H9 (cell line): ENCODE measurements around the gene EPHA8. TPM values are rescaled to one million over a fixed set of nuclear protein-coding genes. Genes with fewer than 3 reads are reported as not detected.

Experiments used
- DNase-seq: peaks from one replicate; pipeline ENCODE4 v3.0.0-alpha.2; 2017
- H2AFZ ChIP-seq: one replicate; pipeline ENCODE4 v1.6.1; 2013; ENCODE audit warnings: mild to moderate bottlenecking, low read length, control low read depth, moderate library complexity
- H2AK5ac ChIP-seq: 2 replicates; pipeline ENCODE4 v1.6.1; 2013; ENCODE audit warnings: low read length, control low read depth, mixed read lengths; ENCODE audit not compliant: insufficient read length
- H2BK120ac ChIP-seq: one replicate; pipeline ENCODE4 v1.6.1; 2013; ENCODE audit warnings: low read depth, mild to moderate bottlenecking, low read length, control low read depth, inconsistent platforms; ENCODE audit not compliant: poor library complexity, severe bottlenecking
- H2BK12ac ChIP-seq: 2 replicates; pipeline ENCODE4 v1.6.1; 2013; ENCODE audit warnings: low read length, control low read depth, mixed read lengths, low read depth; ENCODE audit not compliant: insufficient read length
- H2BK15ac ChIP-seq: 2 replicates; pipeline ENCODE4 v1.6.1; 2013; ENCODE audit warnings: low read depth, low read length, control low read depth
- H2BK20ac ChIP-seq: one replicate; pipeline ENCODE4 v1.6.1; 2013; ENCODE audit warnings: low read depth, mild to moderate bottlenecking, low read length, control low read depth, inconsistent platforms; ENCODE audit not compliant: poor library complexity, severe bottlenecking
- H2BK5ac ChIP-seq: 2 replicates; pipeline ENCODE4 v1.6.1; 2013; ENCODE audit warnings: low read length, control low read depth, mixed read lengths; ENCODE audit not compliant: insufficient read length
- H3K14ac ChIP-seq: 2 replicates; pipeline ENCODE4 v1.6.1; 2013; ENCODE audit warnings: low read length, control low read depth; ENCODE audit not compliant: insufficient read depth
- H3K18ac ChIP-seq: 2 replicates; pipeline ENCODE4 v1.6.1; 2013; ENCODE audit warnings: low read depth, mild to moderate bottlenecking, mixed read lengths, low read length, control low read depth; ENCODE audit not compliant: insufficient read length
- H3K23ac ChIP-seq: 2 replicates; pipeline ENCODE4 v1.6.1; 2013; ENCODE audit warnings: low read length, control low read depth, mixed read lengths, low read depth; ENCODE audit not compliant: insufficient read length
- H3K23me2 ChIP-seq: 2 replicates; pipeline ENCODE4 v1.6.1; 2013; ENCODE audit warnings: low read depth, mild to moderate bottlenecking, mixed read lengths, low read length, control low read depth; ENCODE audit not compliant: insufficient read length, poor library complexity, severe bottlenecking
- H3K27ac ChIP-seq: 2 replicates; pipeline ENCODE4 v1.5.1; 2013; ENCODE audit warnings: low read length, control low read depth, mixed read lengths, low read depth; ENCODE audit not compliant: insufficient read length
- H3K27me3 ChIP-seq: 2 replicates; pipeline ENCODE4 v1.6.1; 2013; ENCODE audit warnings: low read length, control low read depth, inconsistent platforms; ENCODE audit not compliant: insufficient read depth
- H3K4ac ChIP-seq: 2 replicates; pipeline ENCODE4 v1.6.1; 2013; ENCODE audit warnings: low read depth, mild to moderate bottlenecking, control low read depth, inconsistent platforms, low read length, moderate library complexity
- H3K4me1 ChIP-seq: 2 replicates; pipeline ENCODE4 v1.6.1; 2013; ENCODE audit warnings: low read length, control low read depth, inconsistent platforms; ENCODE audit not compliant: insufficient read depth
- H3K4me2 ChIP-seq: 2 replicates; pipeline ENCODE4 v1.6.1; 2013; ENCODE audit warnings: low read length, control low read depth, mixed read lengths; ENCODE audit not compliant: insufficient read length, insufficient read depth
- H3K56ac ChIP-seq: 2 replicates; pipeline ENCODE4 v1.6.1; 2013; ENCODE audit warnings: low read depth, mild to moderate bottlenecking, mixed read lengths, low read length, control low read depth; ENCODE audit not compliant: insufficient read length
- H3K79me1 ChIP-seq: 2 replicates; pipeline ENCODE4 v1.6.1; 2013; ENCODE audit warnings: low read depth, mild to moderate bottlenecking, moderate library complexity, low read length, control low read depth, inconsistent platforms; ENCODE audit not compliant: insufficient read depth, poor library complexity, severe bottlenecking
- H3K79me2 ChIP-seq: 2 replicates; pipeline ENCODE4 v1.6.1; 2013; ENCODE audit warnings: low read length, control low read depth, inconsistent platforms; ENCODE audit not compliant: insufficient read depth
- H3K9ac ChIP-seq: 2 replicates; pipeline ENCODE4 v1.6.1; 2013; ENCODE audit warnings: low read length, control low read depth, mixed read lengths; ENCODE audit not compliant: insufficient read length; ENCODE audit errors: extremely low read depth
- H3K9me3 ChIP-seq: one replicate; pipeline ENCODE4 v1.6.1; 2013; ENCODE audit warnings: low read depth, low read length, inconsistent platforms; ENCODE audit not compliant: control insufficient read depth
- H3T11ph ChIP-seq: one replicate; pipeline ENCODE4 v1.6.1; 2013; ENCODE audit warnings: mild to moderate bottlenecking, low read length, control low read depth, inconsistent platforms
- H4K20me1 ChIP-seq: one replicate; pipeline ENCODE4 v1.6.1; 2013; ENCODE audit not compliant: control insufficient read depth, insufficient read length, insufficient read depth
- H4K5ac ChIP-seq: 2 replicates; pipeline ENCODE4 v1.6.1; 2013; ENCODE audit warnings: low read depth, mild to moderate bottlenecking, mixed read lengths, low read length, control low read depth; ENCODE audit not compliant: insufficient read length
- H4K8ac ChIP-seq: replicated peaks from 2 replicates; pipeline ENCODE4 v1.6.1; 2013; ENCODE audit warnings: low read length, control low read depth, mixed read lengths, low read depth; ENCODE audit not compliant: insufficient read length
- H4K91ac ChIP-seq: 2 replicates; pipeline ENCODE4 v1.6.1; 2013; ENCODE audit warnings: low read depth, mild to moderate bottlenecking, moderate library complexity, mixed read lengths, low read length, control low read depth; ENCODE audit not compliant: insufficient read length
- H3K27ac Mint-ChIP-seq, 3 experiments: 2 replicates in 2 of 3; 3 replicates in 1 of 3; pipeline ENCODE4 v1.8.0; 2020 to 2021; ENCODE audit warnings: mixed read lengths in 3 of 3, mild to moderate bottlenecking in 1 of 3, moderate library complexity in 1 of 3
- H3K27me3 Mint-ChIP-seq: 2 replicates; pipeline ENCODE4 v1.8.0; 2021; ENCODE audit warnings: low read depth, mild to moderate bottlenecking, moderate library complexity, mixed read lengths
- H3K36me3 Mint-ChIP-seq, 3 experiments: 2 replicates in 2 of 3; 3 replicates in 1 of 3; pipeline ENCODE4 v1.8.0; 2020 to 2021; ENCODE audit warnings: low read depth in 3 of 3, mixed read lengths in 3 of 3; ENCODE audit not compliant: insufficient read depth in 1 of 3
- H3K4me1 Mint-ChIP-seq, 2 experiments: 2 replicates each; pipeline ENCODE4 v1.8.0; 2020; ENCODE audit warnings: mixed read lengths in 2 of 2
- H3K4me3 Mint-ChIP-seq, 2 experiments: 2 replicates in 1 of 2; 3 replicates in 1 of 2; pipeline ENCODE4 v1.8.0; 2020 to 2021; ENCODE audit warnings: mild to moderate bottlenecking in 2 of 2, mixed read lengths in 2 of 2, moderate library complexity in 1 of 2
- H3K9me3 Mint-ChIP-seq, 2 experiments: 2 replicates in 1 of 2; 3 replicates in 1 of 2; pipeline ENCODE4 v1.8.0; 2020; ENCODE audit warnings: mild to moderate bottlenecking in 2 of 2, mixed read lengths in 2 of 2, moderate library complexity in 1 of 2
- WGBS: extraction: QIAGEN DNeasy Blood & Tissue Kit; methylation state at CpG from one replicate; pipeline ENCODE4 v1.1.7; 2013; ENCODE audit warnings: missing lambda C conversion rate, low lambda C conversion rate, mixed read lengths; ENCODE audit not compliant: insufficient read length; ENCODE audit errors: extremely low coverage; 5-methylcytosine and 5-hydroxymethylcytosine counted together
- total RNA-seq: library from RNA; stranded (reverse); gene quantifications from 2 replicates; pipeline ENCODE4 v1.2.1, GENCODE V29; 2021
- TF ChIP-seq, protein P1 (sequence below): fragments of 200-600 bp; sonication (generic); conservative IDR thresholded peaks from 3 replicates; pipeline ENCODE4 v1.8.0; 2021; ENCODE audit warnings: antibody characterized with exemption, mild to moderate bottlenecking

The EPHA8 gene
- total RNA-seq, 1 experiment from 2014 or later = 3.4 TPM

DNA sequence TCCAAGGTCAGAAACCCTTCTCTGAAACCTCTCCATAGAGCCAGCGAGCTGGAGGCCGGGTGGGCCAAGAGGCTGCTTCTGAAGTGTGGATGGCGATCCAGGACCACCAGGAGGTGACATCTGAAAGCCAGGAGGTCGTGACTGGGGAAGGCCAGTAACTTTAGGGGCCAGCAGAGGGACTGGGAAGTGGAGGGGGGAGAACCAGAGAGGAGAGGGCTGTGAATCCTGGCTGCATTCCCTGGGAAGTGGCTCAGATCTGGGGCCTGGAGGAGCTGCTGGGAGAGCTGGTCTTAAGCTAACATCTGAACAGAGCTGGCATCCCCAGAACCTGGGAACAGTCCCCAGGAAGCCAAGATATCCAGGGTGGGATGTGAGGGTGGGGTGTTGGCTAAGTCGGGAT is 11.3 kb upstream of the EPHA8 start:
- peaks cover 2% of the 10 kb centered on the region for H4K20me1 ChIP-seq
- no peaks in the 10 kb centered on the region for H3K79me2 ChIP-seq
- no peak overlapping the region for H3K4me2 ChIP-seq
- no peak overlapping the region for H3K23ac ChIP-seq
- Mint-ChIP-seq H3K4me1 (peaks cover 39 to 69% of the 10 kb centered on the region in 2 experiments), H3K27ac (no peak overlapping the region; a peak in 1 of 7 replicates), H3K9me3 (no peaks in the 10 kb centered on the region; a peak in 2 of 5 replicates), H3K36me3 (no peaks in the 10 kb centered on the region; a peak in 2 of 7 replicates), H3K27me3 (peaks cover 21% of the 10 kb centered on the region), H3K4me3 (no peak overlapping the region)
- no peak overlapping the region for H2AFZ ChIP-seq
- H4K91ac ChIP-seq = no peak overlapping the region
- no peak overlapping the region for H3K4ac ChIP-seq
- H3K56ac ChIP-seq = no peak overlapping the region
- H3T11ph ChIP-seq = no peak overlapping the region
- H3K4me1 ChIP-seq = peaks cover 10% of the 10 kb centered on the region; the same call in 1 of the 2 replicates
- no peak overlapping the region for H4K8ac ChIP-seq
- H3K23me2 ChIP-seq = no peaks in the 10 kb centered on the region
- H2BK12ac ChIP-seq = no peak overlapping the region
- no peaks in the 10 kb centered on the region for H3K79me1 ChIP-seq
- no CpG with 5 or more reads among the region's 5 CpGs for WGBS
- no peak overlapping the region for H2BK5ac ChIP-seq
- H3K14ac ChIP-seq = no peak overlapping the region
- H2BK20ac ChIP-seq = no peak overlapping the region
- no peak overlapping the region for H3K18ac ChIP-seq
- H3K9me3 ChIP-seq = no peaks in the 10 kb centered on the region
- H2AK5ac ChIP-seq = no peak overlapping the region
- no peak overlapping the region for H2BK120ac ChIP-seq
- H4K5ac ChIP-seq = no peak overlapping the region
- TF ChIP-seq, protein P1, sequence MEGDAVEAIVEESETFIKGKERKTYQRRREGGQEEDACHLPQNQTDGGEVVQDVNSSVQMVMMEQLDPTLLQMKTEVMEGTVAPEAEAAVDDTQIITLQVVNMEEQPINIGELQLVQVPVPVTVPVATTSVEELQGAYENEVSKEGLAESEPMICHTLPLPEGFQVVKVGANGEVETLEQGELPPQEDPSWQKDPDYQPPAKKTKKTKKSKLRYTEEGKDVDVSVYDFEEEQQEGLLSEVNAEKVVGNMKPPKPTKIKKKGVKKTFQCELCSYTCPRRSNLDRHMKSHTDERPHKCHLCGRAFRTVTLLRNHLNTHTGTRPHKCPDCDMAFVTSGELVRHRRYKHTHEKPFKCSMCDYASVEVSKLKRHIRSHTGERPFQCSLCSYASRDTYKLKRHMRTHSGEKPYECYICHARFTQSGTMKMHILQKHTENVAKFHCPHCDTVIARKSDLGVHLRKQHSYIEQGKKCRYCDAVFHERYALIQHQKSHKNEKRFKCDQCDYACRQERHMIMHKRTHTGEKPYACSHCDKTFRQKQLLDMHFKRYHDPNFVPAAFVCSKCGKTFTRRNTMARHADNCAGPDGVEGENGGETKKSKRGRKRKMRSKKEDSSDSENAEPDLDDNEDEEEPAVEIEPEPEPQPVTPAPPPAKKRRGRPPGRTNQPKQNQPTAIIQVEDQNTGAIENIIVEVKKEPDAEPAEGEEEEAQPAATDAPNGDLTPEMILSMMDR = no peak
- H3K9ac ChIP-seq = no peak overlapping the region
- no peak overlapping the region for H3K27ac ChIP-seq
- no peaks in the 10 kb centered on the region for H3K27me3 ChIP-seq
- no peak for DNase-seq
- H2BK15ac ChIP-seq = no peak overlapping the region
